GM11168 (cell line): Measurements from ENCODE around the gene TEX101.

Experiments used
- in situ Hi-C: fragments of 300-500 bp; cut with MboI; formaldehyde crosslinking; loops from one replicate; pipeline ENCODE4 v1.12.0; 2022; ENCODE audit warnings: low sequenced_read_pairs; ENCODE audit not compliant: unreplicated experiment

Gene TEX101

GRCh38 chr19:43467730-43468129 lies 53.0 kb downstream of the TEX101 start:
- in situ Hi-C loops: no loop called here
